A549 (cell line): ENCODE results near the gene PPOX. TPM values are rescaled to one million over a fixed set of nuclear protein-coding genes. Genes with fewer than 3 reads are reported as not detected.

Source experiments
- ATAC-seq, 2 experiments: fragments of 200-7000 bp in 1 of 2; fragments of >200 bp in 1 of 2; cut with Nextera tagmentation in 1 of 2; cut with Tn5 transposase in 1 of 2; 3 replicates each; pipeline versions ENCODE4 v1.8.0 to v1.9.1; 2018 to 2020; ENCODE audit warnings: mild to moderate bottlenecking in 1 of 2, moderate library complexity in 1 of 2
- CTCF ChIA-PET: fragments of 300-600 bp; sonication (Branson Sonifier 250); formaldehyde crosslinking; extraction: SDS; loops from one replicate; lab custom pipeline; 2021; ENCODE audit warnings: antibody characterized with exemption, inconsistent platforms; lab: Yijun Ruan, JAX
- POLR2A ChIA-PET: fragments of 350-600 bp; formaldehyde crosslinking; extraction: SDS; loops from one replicate; lab custom pipeline; 2021; ENCODE audit warnings: antibody characterized with exemption, inconsistent platforms; lab: Yijun Ruan, JAX
- DNase-seq, 2 experiments: peaks; one replicate each; pipeline versions ENCODE4 v3.0.0 to v3.0.0-alpha.2; 2011 to 2016; ENCODE audit warnings: low read depth in 1 of 2, low spot score in 1 of 2
- FAIRE-seq: peaks from 2 replicates; lab custom pipeline; 2011; peaks lifted over from hg19 to GRCh38; lab: Jason Lieb, UNC
- H3K27ac ChIP-seq, 2 experiments: fragments of >200 bp; sonication (Bioruptor Twin); formaldehyde crosslinking; 3 replicates each; pipeline ENCODE4 v1.5.1; 2016 to 2017
- H3K4me1 ChIP-seq: fragments of >200 bp; sonication (Bioruptor Twin); formaldehyde crosslinking; 3 replicates; pipeline ENCODE4 v1.6.1; 2016
- H3K4me2 ChIP-seq: fragments of >200 bp; sonication (Bioruptor Twin); formaldehyde crosslinking; 3 replicates; pipeline ENCODE4 v1.6.1; 2016
- H3K4me3 ChIP-seq: fragments of >200 bp; sonication (Bioruptor Twin); formaldehyde crosslinking; 3 replicates; pipeline ENCODE4 v1.5.1; 2016
- H3K9me3 ChIP-seq: fragments of >200 bp; sonication (Bioruptor Twin); formaldehyde crosslinking; 3 replicates; pipeline ENCODE4 v1.6.1; 2016
- BHLHE40 ChIP-seq: IDR thresholded peaks from 2 replicates; pipeline ENCODE4 v1.6.1; 2012; ENCODE audit warnings: low read depth, low read length, inconsistent platforms
- E2F6 ChIP-seq: IDR thresholded peaks from 2 replicates; pipeline ENCODE4 v1.6.1; 2012; ENCODE audit warnings: low read depth, borderline replicate concordance
- EHMT2 ChIP-seq: fragments of 200-600 bp; sonication (generic); IDR thresholded peaks from 2 replicates; pipeline ENCODE4 v1.6.1; 2016; ENCODE audit warnings: antibody characterized with exemption, low read depth, mild to moderate bottlenecking, moderate library complexity
- FOXS1 ChIP-seq: fragments of 250-450 bp; sonication (Bioruptor Pico); IDR thresholded peaks from 2 replicates; pipeline ENCODE4 v1.5.0; 2020; ENCODE audit warnings: mild to moderate bottlenecking, moderate library complexity
- HOXB5 ChIP-seq: fragments of 250-450 bp; sonication (Bioruptor Pico); IDR thresholded peaks from 2 replicates; pipeline ENCODE4 v1.5.0; 2020; ENCODE audit warnings: mild to moderate bottlenecking, moderate library complexity
- JUNB ChIP-seq: fragments of >200 bp; sonication (Bioruptor Twin); formaldehyde crosslinking; IDR thresholded peaks from 2 replicates; pipeline ENCODE4 v1.6.1; 2016
- NFE2L2 ChIP-seq: fragments of 150-350 bp; conservative IDR thresholded peaks from 2 replicates; pipeline ENCODE4 v1.6.1; 2014; ENCODE audit warnings: low read length
- REST ChIP-seq: fragments of 200-600 bp; sonication (generic); IDR thresholded peaks from 2 replicates; pipeline ENCODE4 v1.6.1; 2016; ENCODE audit warnings: antibody characterized with exemption, mild to moderate bottlenecking, moderate library complexity
- RFX5 ChIP-seq: fragments of 450-650 bp; IDR thresholded peaks from 2 replicates; pipeline ENCODE4 v1.7.1; 2014; ENCODE audit warnings: antibody characterized with exemption, mild to moderate bottlenecking, moderate library complexity
- ZSCAN20 ChIP-seq: fragments of 250-450 bp; sonication (Bioruptor Pico); IDR thresholded peaks from 2 replicates; pipeline ENCODE4 v1.8.0; 2022; ENCODE audit warnings: mild to moderate bottlenecking, moderate library complexity
- WGBS: methylation state at CpG from one replicate; pipeline ENCODE4 v1.1.6; 2017; ENCODE audit errors: missing lambda C conversion rate; 5-methylcytosine and 5-hydroxymethylcytosine counted together
- polyA plus RNA-seq, 4 experiments: library from polyadenylated mRNA; depleted of rRNA in 3 of 4; stranded (reverse); fragments of >200 nt; fragmentation: RNase III in 1 of 4; extraction: RNeasy Plus Mini Kit Qiagen cat#74134 plus additional on column Dnase treatment in 1 of 4; gene quantifications; 2 replicates in 3 of 4; 3 replicates in 1 of 4; pipeline ENCODE4 v1.2.3, GENCODE V29; 2011 to 2017

Gene PPOX
- polyA plus RNA-seq, 2 of the 4 experiments (the other 2 are of a cell fraction): 13.8 to 14.1 TPM

- peak; percentile 58; the same call in 1 of the 2 replicates for TF ChIP-seq REST
- no peak for TF ChIP-seq FOXS1 (CRISPR knock-in tag)
- TF ChIP-seq E2F6: no peak
Observed at GRCh38 chr1:161153682-161154337, 12.4 kb upstream of the PPOX start, which contains the start of gene UFC1 (continued).

GRCh38 chr1:161157867-161158266, 8.4 kb upstream of the PPOX start:
- no peak for FAIRE-seq
- CTCF ChIA-PET: interaction anchor here (0.5 to 7.9 kb wide), 13 partner anchors 9 to 923 kb away, joined by 3 to 59 read pairs (median 5); partner anchors contain the start of genes DEDD and PPOX
- POLR2A ChIA-PET: interaction anchor here (1.5 kb wide), 1 partner anchor 8 kb away, joined by 5 read pairs; the partner anchor contains the start of gene PPOX
- H3K4me3 ChIP-seq: no peak overlapping the region
- no peak for ATAC-seq
- WGBS: 94% methylated on average over 1 of the region's 1 CpG
- no peak overlapping the region for H3K4me2 ChIP-seq
- no peaks in the 10 kb centered on the region for H3K9me3 ChIP-seq
- H3K27ac ChIP-seq: no peak overlapping the region
- DNase-seq: no peak
- peaks cover 16% of the 10 kb centered on the region for H3K4me1 ChIP-seq
- TF ChIP-seq ZSCAN20 (CRISPR knock-in tag) (no peak), HOXB5 (CRISPR knock-in tag) (no peak)

- FAIRE-seq: no peak
- CTCF ChIA-PET: interaction anchor here (0.7 to 7.9 kb wide), 12 partner anchors 8 to 169 kb away, joined by 3 to 59 read pairs (median 6); partner anchors contain the start of genes DEDD and PPOX
- Histone ChIP-seq H3K4me3 (peak overlapping the region; percentile 97), H3K4me1 (peaks cover 14% of the 10 kb centered on the region), H3K4me2 (peak overlapping the region; percentile 87), H3K9me3 (no peaks in the 10 kb centered on the region), H3K27ac (peak overlapping the region; percentile 98)
- WGBS: 46% methylated on average over 9 of the region's 9 CpGs
- POLR2A ChIA-PET: interaction anchor here (0.5 to 1.5 kb wide), 3 partner anchors 7 to 147 kb away, joined by 3 to 5 read pairs (median 3); partner anchors contain the start of gene PPOX
- DNase-seq: no peak
- ATAC-seq: no peak; a peak in 1 of 6 replicates
- TF ChIP-seq BHLHE40 (no peak), EHMT2 (no peak), NFE2L2 (no peak), JUNB (no peak), RFX5 (no peak), REST (no peak)
Observed at GRCh38 chr1:161158316-161159010, 7.8 kb upstream of the PPOX start.
